Superior temporal gyrus (tissue), 1 donor: ENCODE data around the gene AKAP6.

ENCODE experiments used
- DNase-seq: peaks from one replicate; pipeline ENCODE4 v3.0.0-alpha.2; 2016; ENCODE audit errors: extremely low spot score

The AKAP6 gene

DNA sequence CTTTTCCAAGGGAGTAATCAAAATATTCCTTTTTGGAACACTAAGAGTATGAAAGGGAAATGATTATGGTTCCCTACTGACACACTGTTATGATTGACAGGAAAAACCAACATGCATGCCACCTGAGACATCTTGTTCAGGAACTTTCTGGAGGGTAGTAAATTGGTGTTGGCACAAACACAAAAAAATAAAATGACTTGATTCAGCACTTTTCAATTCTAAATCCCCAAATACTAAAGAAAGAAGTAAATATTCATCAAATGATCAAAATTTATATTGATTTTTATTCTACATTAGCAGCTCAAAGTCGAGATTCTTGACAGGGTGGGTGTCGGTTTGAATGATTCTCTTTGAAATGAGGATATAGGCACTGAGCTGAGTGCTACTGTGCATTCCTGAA lies 338.2 kb downstream of the AKAP6 start:
- DNase-seq, result no peak

DNA sequence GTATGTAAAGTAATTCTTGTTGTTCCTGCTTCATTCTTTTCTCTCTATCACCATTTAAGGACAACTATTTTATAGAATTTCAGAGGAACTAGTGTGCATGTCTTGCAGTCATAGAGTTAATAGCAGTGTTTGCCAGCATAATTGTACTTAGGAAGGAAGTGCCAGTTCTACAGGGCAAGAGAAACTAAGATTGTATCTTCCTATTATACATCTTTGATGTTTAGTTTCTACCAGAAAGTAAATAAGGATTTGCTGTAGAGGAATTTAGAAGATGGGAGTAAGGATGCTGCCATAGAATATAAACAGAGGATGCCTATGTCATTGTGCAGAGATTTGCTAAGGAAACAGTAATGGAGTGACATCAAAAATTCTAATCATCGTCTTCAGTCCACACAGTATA lies 338.7 kb downstream of the AKAP6 start:
- no peak for DNase-seq

DNA sequence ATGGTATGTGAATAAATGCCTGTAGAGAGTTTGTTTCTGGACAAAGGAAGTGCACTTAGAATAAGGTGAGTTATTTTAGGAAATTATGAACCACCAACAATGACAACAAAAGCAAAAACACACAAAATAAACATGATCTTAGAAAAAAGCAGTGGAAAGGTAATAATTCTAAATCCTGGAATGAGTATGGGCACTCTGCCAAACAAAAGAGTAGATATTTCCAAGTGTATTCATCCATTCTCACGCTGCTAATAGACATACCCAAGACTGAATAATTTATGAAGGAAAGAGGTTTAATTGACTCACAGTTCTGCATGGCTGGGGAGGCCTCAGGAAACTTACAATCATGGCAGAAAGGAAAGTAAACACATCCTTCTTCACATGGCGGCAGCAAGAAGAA lies 340.3 kb downstream of the AKAP6 start:
- no peak for DNase-seq

GRCh38 chr14:32675433-32675832 lies 346.3 kb downstream of the AKAP6 start:
- no peak for DNase-seq

DNA sequence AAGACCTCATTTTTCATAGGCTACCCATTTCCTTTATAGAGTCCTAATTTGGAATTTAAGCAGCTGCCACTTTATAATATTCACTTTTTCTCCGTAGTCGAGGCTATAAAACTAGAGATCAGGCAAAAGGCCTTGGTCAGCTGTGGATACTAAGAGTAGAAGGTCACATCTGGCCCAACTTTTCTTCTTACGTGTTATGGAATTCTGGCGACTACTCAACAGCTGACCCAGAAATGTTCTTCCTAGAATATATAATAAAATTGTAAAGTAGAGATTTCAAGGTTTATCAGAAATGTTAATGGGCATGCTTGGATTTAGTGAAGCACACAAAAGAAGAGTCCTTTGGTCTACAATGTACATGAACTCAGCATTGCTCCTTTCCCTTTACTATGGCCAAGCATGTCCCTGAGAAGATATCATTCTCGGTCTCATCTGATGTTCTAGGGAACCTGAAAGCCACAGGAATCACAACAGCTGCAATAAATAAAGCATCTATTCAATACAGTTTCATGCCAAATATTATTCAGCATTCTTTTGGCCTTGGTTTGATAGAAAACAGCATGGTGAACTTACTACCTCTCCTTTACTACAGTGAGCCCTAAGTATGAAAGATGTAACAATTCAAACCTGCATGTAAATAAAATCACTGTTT lies 348.2 kb downstream of the AKAP6 start:
- no peak for DNase-seq

DNA sequence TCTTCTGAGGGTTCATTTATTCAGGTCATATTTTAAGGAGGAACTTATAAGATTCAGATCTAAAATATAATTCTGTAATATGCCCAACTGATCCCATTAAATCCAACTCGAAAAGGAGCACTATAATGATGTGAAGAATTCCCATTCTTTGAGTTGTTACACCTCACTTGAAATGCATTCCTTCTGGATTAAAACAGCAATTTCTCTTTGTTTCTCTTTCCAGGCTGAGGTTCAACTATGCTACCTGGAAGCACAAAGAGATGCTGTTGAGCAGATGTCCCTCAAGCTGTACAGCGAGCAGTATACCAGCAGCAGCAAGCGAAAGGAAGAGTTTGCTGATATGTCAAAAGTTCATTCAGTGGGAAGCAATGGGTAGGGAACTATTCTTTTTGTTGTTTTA lies 349.0 kb downstream of the AKAP6 start:
- DNase-seq, result no peak

- DNase-seq, result no peak
These were observed 351.0 kb downstream of the AKAP6 start for GRCh38 chr14:32679927-32680612.

- no peak for DNase-seq
These were observed 352.5 kb downstream of the AKAP6 start for GRCh38 chr14:32681598-32681997.

DNA sequence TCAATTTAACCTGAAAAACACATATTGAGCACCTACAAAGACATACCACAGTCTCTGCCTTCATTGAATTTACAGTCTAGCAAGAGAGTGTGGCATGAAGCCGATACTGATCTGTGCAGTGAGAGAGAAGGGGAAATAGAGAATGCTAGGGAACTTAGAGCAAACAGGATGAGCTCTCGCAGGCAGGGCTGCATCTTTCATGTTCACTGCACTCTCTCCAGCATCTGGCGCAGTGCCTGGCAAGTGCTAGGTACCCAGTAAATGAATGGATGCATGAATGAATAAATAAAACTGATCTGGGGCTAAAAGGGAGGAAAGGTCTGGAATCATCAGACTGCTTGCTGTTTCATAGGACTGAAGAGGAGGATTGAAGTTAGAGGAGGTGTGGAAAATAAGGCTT lies 353.1 kb downstream of the AKAP6 start:
- DNase-seq, result no peak

GRCh38 chr14:32683679-32684078 lies 354.6 kb downstream of the AKAP6 start:
- DNase-seq, result no peak

DNA sequence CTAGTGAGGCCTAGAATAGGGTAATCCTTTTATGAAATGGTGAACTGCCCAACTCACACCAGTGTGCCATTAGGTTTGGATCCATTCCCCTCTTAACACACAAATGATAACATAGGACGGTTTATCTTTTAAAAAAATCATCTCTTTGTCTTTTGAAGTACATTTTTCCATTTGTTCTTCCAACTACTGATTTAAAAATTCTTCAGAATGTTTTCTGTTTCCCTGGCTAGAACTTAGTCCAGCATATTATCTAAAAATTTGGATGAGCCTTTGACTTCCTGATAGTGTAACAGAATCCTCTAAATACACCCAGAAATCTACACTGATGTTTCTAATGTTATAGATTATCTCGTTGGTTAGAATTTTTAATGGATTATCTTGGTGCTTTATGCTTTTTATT lies 359.8 kb downstream of the AKAP6 start:
- no peak for DNase-seq

GRCh38 chr14:32692441-32692840 lies 363.3 kb downstream of the AKAP6 start:
- no peak for DNase-seq

- no peak for DNase-seq
These were observed 364.0 kb downstream of the AKAP6 start for GRCh38 chr14:32693114-32693513.

DNA sequence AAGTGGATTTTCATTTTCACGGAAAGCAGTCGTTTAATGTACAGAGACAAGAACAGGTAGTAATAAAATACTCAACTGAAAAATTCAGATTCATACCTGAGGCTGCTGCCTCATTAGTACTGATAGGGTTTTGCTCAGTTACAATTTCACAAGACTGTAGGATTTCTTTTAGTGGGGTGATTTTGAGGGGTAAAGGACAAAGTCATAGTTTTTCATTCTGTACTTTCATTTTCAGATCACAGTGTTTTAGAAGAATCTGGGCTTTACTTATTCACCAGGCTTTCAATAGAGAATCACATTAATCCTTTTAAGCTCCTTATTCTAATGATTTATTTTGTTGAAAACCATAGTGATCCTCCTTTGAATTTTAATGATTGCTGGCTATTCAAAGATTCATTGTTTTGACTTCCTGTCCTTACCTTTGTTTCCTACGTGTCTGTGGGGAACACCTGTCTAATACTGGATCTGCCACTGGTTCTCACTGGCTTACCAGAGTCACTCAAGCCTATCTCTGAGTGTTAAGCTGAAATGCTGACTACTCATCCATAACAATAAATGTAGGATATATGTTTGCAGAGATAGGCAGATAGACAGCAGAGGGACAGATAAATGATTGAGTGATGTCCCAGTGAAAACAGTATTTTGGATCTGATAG lies 365.8 kb downstream of the AKAP6 start:
- DNase-seq, result no peak

GRCh38 chr14:32696325-32697091 lies 367.4 kb downstream of the AKAP6 start:
- no peak for DNase-seq

DNA sequence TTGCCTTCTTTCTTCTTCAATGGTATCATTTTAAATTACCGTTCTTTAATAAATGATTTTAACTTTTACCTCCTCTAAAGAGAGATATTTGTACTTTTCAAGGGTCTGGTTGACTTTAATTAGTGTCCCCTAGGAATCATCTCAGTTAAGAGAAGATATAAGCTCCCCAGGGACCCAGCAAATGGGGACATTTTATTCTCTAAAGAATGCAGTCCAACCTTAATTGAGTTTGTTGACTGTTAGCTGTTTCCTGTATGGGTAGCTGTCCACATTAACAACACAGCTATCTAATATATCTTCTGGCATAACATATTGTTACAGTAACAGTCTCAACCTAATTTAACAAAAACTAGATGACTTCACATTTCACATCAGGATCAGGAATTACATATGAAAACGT lies 368.0 kb downstream of the AKAP6 start:
- DNase-seq, result no peak

GRCh38 chr14:32697704-32698103 lies 368.6 kb downstream of the AKAP6 start:
- DNase-seq, result peak; percentile 61

- no peak for DNase-seq
These were observed 369.7 kb downstream of the AKAP6 start for GRCh38 chr14:32698831-32699230.

DNA sequence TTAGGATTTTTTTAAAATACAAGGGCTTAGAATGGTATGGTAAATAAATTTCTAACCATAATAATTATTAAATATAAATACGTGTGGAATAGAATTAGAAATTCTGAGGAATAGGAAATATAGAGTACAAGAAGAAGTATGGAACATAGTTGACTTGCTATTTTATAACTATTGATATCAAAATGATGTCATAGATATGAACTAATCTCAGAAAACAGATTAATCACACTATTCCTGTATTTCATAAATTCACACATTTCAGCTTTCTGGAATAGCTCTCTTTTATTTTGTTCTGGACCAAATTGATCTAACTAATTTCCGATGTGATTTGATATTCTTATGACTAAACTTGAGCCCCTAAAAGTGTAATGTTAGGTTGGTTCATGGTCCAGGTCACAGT lies 372.4 kb downstream of the AKAP6 start:
- no peak for DNase-seq

DNA sequence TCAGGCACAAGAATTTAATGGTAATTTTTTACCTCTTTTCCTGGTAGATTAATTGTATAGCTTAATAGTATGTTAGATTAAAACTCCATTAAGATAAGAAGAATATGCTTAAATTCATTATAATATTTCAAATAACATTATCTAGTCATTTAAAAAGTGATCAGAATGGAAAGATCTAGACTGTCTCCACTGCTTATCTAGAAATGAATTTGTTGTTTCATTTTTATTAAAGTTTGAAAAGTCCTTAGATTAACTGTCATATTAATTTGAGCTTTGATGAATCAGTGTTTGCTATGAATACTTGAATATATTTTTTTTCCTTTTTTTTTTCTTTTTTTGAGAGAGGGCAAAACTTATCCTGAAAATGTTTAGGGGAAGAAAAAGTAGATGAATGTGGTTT lies 373.0 kb downstream of the AKAP6 start:
- DNase-seq, result no peak

DNA sequence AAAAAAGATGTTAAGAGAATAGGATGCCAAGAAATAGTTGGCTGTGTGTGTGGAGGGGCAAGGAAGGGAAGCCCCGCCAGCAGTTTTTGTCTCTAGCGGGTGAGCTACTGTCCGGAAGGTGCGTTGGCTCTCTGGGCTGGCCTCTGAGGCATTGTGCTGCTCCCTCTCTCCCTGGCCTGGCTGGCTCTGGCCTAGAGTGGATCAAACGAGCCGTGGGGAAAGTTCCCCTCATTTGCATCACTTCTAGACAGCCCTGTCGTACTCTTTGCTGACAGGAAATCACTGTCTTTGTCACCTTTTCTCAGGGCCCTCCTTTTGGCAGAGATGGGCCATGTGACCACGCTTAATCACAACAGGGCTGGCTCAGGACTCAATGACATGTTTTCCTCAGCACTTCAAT lies 373.5 kb downstream of the AKAP6 start:
- no peak for DNase-seq

DNA sequence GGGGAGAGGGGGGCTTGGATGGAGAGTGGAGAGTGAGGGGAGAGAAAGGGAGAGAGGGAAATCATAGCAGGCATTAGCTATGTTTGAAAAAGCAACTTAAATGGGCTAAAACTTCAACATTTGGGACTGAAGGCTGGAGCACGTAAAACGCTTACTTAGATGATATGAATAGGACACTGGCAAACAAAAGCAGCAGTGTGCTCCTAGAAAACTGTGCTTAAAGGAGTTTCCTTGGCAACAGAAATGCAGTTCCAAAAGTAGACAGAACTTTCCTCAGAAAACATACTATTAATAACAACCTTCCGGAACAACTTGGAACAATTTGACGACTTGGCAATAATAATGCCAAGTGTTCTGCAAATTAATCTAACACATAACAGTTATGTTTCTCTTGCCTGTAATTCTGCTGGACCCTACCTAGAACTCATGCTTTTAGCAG lies 374.1 kb downstream of the AKAP6 start:
- peak; percentile 84 for DNase-seq
